ENCODE data around the gene PRKCA.

- no peak for TF ChIP-seq CTCF (IDR thresholded peaks at IDR 0.05; ENCODE audit: low read depth, low read length, poor library complexity, severe bottlenecking)
- TF ChIP-seq EZH2phosphoT487 (IDR thresholded peaks at IDR 0.05; ENCODE audit: borderline replicate concordance, low read length) = no peak
These were observed 132.8 kb downstream of the PRKCA start for GRCh38 chr17:66435182-66435581.

All from DOHH2 (cell line).